Ovary (tissue), 3 donors: ENCODE results near the gene GNPTAB.

ENCODE experiments used
- EP300 ChIP-seq: sonication (generic); formaldehyde crosslinking; IDR thresholded peaks from one replicate; pipeline ENCODE4 v1.6.1; 2017; ENCODE audit warnings: antibody characterized with exemption
- POLR2A ChIP-seq: fragments of 450-650 bp; IDR thresholded peaks from one replicate; pipeline ENCODE4 v1.6.1; 2017; ENCODE audit warnings: antibody characterized with exemption, mild to moderate bottlenecking, moderate library complexity
- TF ChIP-seq, protein P1 (sequence below), 3 donors: fragments of 450-650 bp in 2 of 3; fragments of 200-600 bp in 1 of 3; IDR thresholded peaks; one replicate each; pipeline versions ENCODE4 v1.5.1 to v1.8.0; 2016 to 2022; ENCODE audit warnings: antibody characterized with exemption in 3 of 3, mild to moderate bottlenecking in 1 of 3
- donor health status: DM: no; HTN: no; CAD: no.

GRCh38 chr12:101794574-101794973 lies 36.2 kb downstream of the GNPTAB start:
- no peak for TF ChIP-seq POLR2A
- TF ChIP-seq, protein P1, sequence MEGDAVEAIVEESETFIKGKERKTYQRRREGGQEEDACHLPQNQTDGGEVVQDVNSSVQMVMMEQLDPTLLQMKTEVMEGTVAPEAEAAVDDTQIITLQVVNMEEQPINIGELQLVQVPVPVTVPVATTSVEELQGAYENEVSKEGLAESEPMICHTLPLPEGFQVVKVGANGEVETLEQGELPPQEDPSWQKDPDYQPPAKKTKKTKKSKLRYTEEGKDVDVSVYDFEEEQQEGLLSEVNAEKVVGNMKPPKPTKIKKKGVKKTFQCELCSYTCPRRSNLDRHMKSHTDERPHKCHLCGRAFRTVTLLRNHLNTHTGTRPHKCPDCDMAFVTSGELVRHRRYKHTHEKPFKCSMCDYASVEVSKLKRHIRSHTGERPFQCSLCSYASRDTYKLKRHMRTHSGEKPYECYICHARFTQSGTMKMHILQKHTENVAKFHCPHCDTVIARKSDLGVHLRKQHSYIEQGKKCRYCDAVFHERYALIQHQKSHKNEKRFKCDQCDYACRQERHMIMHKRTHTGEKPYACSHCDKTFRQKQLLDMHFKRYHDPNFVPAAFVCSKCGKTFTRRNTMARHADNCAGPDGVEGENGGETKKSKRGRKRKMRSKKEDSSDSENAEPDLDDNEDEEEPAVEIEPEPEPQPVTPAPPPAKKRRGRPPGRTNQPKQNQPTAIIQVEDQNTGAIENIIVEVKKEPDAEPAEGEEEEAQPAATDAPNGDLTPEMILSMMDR (IDR thresholded peaks at IDR 0.05): no peak
- no peak for TF ChIP-seq EP300
